GM20431 (cell line): ENCODE measurements around the gene CAPN1.
"Not testable (repeated sequence)": the region's sequence is repeated elsewhere in the genome, so short reads cannot be mapped to it uniquely, and the experiment has no call there.

Source experiments
- in situ Hi-C: fragments of 300-500 bp; cut with MseI, MboI; formaldehyde crosslinking; loops from one replicate; pipeline ENCODE4 v1.15.0; 2020; ENCODE audit warnings: low sequenced_read_pairs; ENCODE audit not compliant: unreplicated experiment

Gene CAPN1

DNA sequence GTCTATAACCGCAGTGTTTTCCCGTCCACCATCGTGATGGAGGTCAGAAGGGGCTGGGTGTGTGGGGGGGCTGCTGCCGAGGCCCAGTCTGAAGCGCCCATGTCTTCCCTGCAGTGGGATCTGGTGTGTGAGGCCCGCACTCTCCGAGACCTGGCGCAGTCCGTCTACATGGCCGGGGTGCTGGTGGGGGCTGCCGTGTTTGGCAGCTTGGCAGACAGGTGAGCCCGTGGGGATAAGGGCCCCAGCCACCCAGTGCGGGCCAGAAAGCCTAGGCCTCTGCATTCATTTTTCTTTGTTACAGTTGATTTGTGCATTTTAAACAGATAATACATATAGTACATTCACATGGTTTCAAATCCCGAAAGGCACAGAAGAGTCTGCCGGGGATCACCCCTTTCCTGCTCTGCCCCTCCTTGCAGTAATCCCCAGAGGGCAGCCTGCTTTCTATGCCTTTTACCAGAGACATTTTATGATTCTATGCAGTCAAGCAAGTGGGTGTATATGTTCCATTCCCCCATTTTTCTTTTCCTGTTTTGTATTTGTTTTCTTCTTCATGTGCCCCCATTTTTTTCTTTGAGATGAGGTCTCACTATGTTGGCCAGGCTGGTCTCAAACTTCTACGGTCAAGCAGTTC, 32.6 kb downstream of the CAPN1 start:
- in situ Hi-C loops, result no loop called here

GRCh38 chr11:65215441-65216076, 33.8 kb downstream of the CAPN1 start:
- in situ Hi-C loops, result no loop called here

DNA sequence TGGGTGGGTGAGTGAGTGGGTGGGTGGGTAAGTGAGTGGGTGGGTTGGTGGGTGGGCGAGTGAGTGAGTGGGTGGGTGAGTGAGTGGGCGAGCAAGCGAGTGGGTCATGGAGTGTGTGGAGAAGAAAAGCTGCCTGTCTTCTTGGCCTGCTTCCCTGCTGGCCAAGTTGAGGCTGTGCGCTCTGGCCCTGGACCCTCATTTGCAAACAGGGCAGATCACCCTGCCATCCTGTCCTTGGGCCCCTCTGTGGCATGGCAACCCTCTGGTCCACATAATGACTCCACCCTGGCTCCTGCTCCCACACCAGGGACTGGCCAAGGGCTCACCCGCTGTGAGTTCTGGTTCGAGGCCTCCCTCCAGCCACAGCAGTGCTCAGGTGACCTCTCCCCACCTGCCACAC, 35.1 kb downstream of the CAPN1 start:
- in situ Hi-C loops, result no loop called here

- in situ Hi-C loops, result no loop called here
These were observed 36.0 kb downstream of the CAPN1 start for GRCh38 chr11:65217441-65218423.

DNA sequence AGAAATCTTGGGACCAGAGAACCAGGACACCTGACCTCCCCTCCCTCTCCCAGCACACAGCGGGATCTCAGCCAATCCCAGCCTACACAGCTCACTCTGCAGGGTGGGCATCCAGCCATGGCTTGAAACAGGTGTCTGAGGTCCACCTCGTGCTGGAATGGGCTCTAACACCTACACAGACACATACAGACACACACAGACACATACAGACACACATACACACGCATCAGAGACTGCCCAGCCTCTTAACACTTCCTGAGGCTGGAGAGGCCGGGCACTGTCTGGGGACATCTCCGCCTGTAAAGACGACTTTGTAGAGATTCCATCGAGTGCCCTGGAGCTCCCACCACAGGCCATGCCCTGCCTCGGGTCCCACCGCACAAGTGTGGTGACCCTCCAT, 36.7 kb downstream of the CAPN1 start:
- in situ Hi-C loops, result no loop called here

DNA sequence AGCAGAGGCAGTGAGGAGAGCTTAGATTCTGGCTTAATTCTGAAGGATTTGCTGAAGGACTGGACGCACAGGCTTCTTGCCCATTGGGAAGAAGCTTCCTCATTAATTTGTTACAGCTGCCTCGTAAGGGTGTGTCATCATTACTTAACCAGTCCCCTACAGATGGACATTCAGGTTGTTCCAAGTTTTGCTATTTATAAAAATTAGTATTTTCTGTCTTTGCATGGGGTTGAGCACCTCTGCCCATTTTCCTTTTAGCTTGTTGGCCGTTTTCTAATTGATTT, 38.1 kb downstream of the CAPN1 start:
- in situ Hi-C loops, result no loop called here

DNA sequence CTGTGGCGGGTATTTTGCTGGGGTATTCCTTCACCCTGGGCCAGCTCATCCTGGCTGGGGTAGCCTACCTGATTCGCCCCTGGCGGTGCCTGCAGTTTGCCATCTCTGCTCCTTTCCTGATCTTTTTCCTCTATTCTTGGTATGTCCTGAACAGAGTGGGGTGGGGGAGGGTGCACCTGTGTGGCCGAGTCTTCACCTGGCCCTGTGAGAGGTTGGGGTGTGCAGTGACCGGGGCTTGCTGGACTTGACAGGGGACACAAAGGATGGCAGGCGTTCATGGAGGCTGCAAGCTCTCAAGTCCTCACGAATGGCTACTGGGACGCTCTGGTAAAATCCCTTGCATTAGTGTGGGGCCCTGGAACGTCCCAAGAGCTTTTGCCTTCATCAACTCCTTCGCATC, 39.3 kb downstream of the CAPN1 start:
- in situ Hi-C loops, result no loop called here

- in situ Hi-C loops, result no loop called here
These were observed 41.3 kb downstream of the CAPN1 start for GRCh38 chr11:65223011-65223410.

DNA sequence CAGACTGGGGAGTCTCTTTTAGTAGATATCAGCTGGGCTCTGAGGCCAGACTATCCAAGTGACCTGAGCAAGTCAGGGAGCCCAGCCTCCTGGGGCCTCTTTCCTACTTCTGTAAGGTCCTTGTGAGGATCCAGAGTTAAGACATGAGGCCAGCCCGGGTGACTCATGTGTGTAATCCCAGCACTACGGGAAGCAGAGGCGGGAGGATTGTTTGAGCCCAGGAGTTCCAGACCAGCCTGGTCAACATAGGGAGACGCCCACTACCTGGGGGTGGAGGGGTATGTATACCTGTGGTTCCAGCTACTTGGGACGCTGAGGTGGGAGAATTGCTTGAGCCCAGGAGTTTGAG, 43.2 kb downstream of the CAPN1 start:
- in situ Hi-C loops, result no loop called here

- in situ Hi-C loops, result no loop called here
These were observed 43.8 kb downstream of the CAPN1 start for GRCh38 chr11:65225279-65226102.

DNA sequence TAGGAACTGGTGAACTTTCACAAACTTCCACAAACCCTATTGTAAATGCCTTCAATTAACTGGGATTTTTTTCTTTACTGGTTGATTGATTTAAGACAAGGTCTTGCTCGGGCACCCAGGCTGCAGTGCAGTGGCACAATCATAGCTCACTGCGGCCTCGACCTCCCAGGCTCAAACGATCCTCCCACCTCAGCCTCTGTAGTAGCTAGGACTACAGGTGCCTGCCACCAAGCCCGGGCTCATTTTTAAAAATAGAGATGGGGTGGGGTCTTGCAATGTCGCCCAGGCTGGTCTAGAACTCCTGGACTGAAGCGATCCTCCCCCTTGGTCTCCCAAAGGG, 44.3 kb downstream of the CAPN1 start:
- in situ Hi-C loops, result no loop called here

DNA sequence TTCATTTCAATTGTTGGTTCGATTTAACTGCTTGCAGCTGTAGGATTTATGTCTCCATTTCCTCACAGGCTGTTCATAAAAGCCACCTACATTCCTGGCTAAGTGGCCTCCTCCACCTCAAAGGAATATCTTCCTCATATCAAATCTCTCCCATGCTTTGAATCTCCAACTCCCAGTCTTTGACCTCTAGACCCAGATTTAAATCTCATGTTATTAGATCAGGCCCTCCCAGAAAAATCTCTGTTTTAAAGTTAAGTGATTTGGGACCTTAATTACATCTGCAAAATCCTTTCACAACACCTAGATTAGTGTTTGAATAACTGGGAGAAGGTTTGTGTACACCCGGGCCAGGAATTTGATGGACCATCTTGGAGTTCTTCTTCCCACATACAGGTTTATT, 46.2 kb downstream of the CAPN1 start:
- in situ Hi-C loops, result no loop called here

GRCh38 chr11:65236194-65237059, 54.7 kb downstream of the CAPN1 start:
- in situ Hi-C loops, result no loop called here

GRCh38 chr11:65238302-65238701, 56.6 kb downstream of the CAPN1 start:
- in situ Hi-C loops, result not testable (repeated sequence)

DNA sequence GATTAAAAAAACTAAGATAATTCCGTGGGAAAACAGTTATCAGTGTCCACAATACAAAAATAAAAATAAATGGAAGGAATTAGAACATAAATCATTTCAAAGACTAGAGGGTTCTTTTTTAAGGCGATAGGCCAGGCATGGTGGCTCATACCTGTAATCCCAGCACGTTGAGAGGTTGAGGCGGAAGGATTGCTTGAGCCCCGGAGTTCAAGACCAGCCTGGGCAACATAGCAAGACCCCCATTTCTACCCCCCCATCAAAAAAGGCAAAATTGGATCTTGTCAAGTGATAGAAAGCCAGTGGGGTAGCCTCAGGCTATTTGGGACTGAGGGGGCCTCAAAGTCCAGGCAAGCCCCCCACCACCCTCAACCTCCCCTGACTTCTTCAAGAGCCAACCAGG, 59.4 kb downstream of the CAPN1 start:
- in situ Hi-C loops, result no loop called here

- in situ Hi-C loops, result no loop called here
These were observed 60.0 kb downstream of the CAPN1 start for GRCh38 chr11:65241692-65242091.

GRCh38 chr11:65242389-65242788, 60.7 kb downstream of the CAPN1 start:
- in situ Hi-C loops, result no loop called here

- in situ Hi-C loops, result no loop called here
These were observed 62.1 kb downstream of the CAPN1 start for GRCh38 chr11:65243797-65244196.

DNA sequence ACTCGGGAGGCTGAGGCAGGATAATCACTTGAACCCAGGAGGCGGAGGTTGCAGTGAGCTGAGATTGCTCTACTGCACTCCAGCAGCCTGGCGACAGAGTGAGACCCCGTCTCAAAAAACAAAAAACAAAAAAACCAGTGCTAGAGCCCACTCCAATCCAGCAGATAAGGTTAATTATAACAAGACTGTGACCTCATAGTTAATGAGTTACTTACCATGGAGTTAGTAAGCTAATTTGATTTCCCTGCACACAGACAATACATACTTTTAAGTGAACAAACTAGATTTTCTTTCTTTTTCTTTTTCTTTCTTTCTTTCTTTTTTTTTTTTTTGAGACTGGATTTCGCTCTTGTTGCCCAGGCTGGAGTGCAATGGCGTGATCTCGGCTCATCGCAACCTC, 63.3 kb downstream of the CAPN1 start:
- in situ Hi-C loops, result not testable (repeated sequence)

DNA sequence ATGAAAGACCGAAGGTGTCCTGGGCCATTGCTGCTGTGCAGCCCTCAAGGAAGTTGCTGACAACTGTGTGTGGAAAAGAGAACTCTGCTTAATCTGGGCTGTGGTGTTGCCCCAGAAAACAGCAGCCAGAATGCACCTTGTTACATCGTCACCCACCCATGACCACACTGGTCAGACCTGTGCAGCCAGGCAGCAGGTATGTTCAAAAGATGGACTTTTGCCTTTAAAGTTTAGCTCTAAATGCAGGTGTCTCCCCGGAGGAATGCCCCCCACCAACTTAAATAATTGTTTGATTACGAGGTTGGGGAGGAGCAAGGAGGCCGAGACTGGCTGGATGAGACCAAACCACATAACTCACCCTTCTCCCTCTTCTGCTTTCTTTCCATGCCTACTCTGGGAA, 64.8 kb downstream of the CAPN1 start:
- in situ Hi-C loops, result no loop called here
